NOMO-1 treated with DMSO at 0.1 percent for 48 hours (cell line): ENCODE results near the gene PLXNA4.

Experiments
- DNase-seq: peaks from one replicate; lab custom pipeline; 2025; ENCODE audit not compliant: unreplicated experiment; lab: John Stamatoyannopoulos, UW

Gene PLXNA4

GRCh38 chr7:132328047-132328620, 248.1 kb downstream of the PLXNA4 start:
- no peak for DNase-seq

GRCh38 chr7:132326878-132327589, 249.2 kb downstream of the PLXNA4 start:
- DNase-seq, result no peak

GRCh38 chr7:132322970-132323369, 253.3 kb downstream of the PLXNA4 start:
- no peak for DNase-seq

GRCh38 chr7:132321387-132321786, 254.9 kb downstream of the PLXNA4 start:
- no peak for DNase-seq

- no peak for DNase-seq
Observed at GRCh38 chr7:132319481-132319880, 256.8 kb downstream of the PLXNA4 start.

- DNase-seq, result peak; percentile 44
Observed at GRCh38 chr7:132318352-132319318, 257.6 kb downstream of the PLXNA4 start.

GRCh38 chr7:132317701-132318351, 258.4 kb downstream of the PLXNA4 start:
- DNase-seq, result no peak

GRCh38 chr7:132312531-132313055, 263.7 kb downstream of the PLXNA4 start:
- no peak for DNase-seq

- no peak for DNase-seq
Observed at GRCh38 chr7:132311733-132312132, 264.5 kb downstream of the PLXNA4 start.

- DNase-seq, result no peak
Observed at GRCh38 chr7:132309102-132309805, 267.0 kb downstream of the PLXNA4 start.

- no peak for DNase-seq
Observed at GRCh38 chr7:132307465-132307864, 268.8 kb downstream of the PLXNA4 start.

GRCh38 chr7:132300599-132301277, 275.5 kb downstream of the PLXNA4 start:
- DNase-seq, result no peak

- DNase-seq, result no peak
Observed at GRCh38 chr7:132298790-132299189, 277.5 kb downstream of the PLXNA4 start.

- no peak for DNase-seq
Observed at GRCh38 chr7:132296820-132297219, 279.4 kb downstream of the PLXNA4 start.

- DNase-seq, result no peak
Observed at GRCh38 chr7:132295175-132295574, 281.1 kb downstream of the PLXNA4 start.

- no peak for DNase-seq
Observed at GRCh38 chr7:132292803-132293202, 283.5 kb downstream of the PLXNA4 start.

GRCh38 chr7:132291481-132291880, 284.8 kb downstream of the PLXNA4 start:
- DNase-seq, result no peak

GRCh38 chr7:132290021-132290420, 286.2 kb downstream of the PLXNA4 start:
- DNase-seq, result no peak

- no peak for DNase-seq
Observed at GRCh38 chr7:132286836-132287235, 289.4 kb downstream of the PLXNA4 start.

- DNase-seq, result no peak
Observed at GRCh38 chr7:132280335-132280734, 295.9 kb downstream of the PLXNA4 start.
